Breast epithelium (tissue), 4 donors: Measurements from ENCODE around the gene OR6M1. TPM values are rescaled to one million over a fixed set of nuclear protein-coding genes. Genes with fewer than 3 reads are reported as not detected.

Experiments used
- DNase-seq, 2 donors: peaks; one replicate each; pipeline ENCODE4 v3.0.0-alpha.2; 2019; ENCODE audit warnings: low spot score in 2 of 2
- H3K27ac ChIP-seq, 2 donors: fragments of 200-600 bp; sonication (generic) in 1 of 2; one replicate each; pipeline ENCODE4 v1.5.1; 2016 to 2019; ENCODE audit warnings: mild to moderate bottlenecking in 1 of 2
- H3K27me3 ChIP-seq, 2 donors: fragments of 200-600 bp; sonication (generic) in 1 of 2; one replicate each; pipeline versions ENCODE4 v1.5.1 to v1.6.0; 2017 to 2019; ENCODE audit warnings: control low read depth in 1 of 2, mild to moderate bottlenecking in 1 of 2
- H3K36me3 ChIP-seq: fragments of 200-600 bp; one replicate; pipeline ENCODE4 v1.5.1; 2019
- H3K4me1 ChIP-seq, 2 donors: fragments of 200-600 bp; sonication (generic); one replicate each; pipeline ENCODE4 v1.5.1; 2016 to 2019; ENCODE audit warnings: control low read depth in 1 of 2
- H3K4me3 ChIP-seq, 3 donors: fragments of 200-600 bp; sonication (generic); 1 replicate in 2 of 3; 2 replicates in 1 of 3; pipeline ENCODE4 v1.5.1; 2016 to 2019; ENCODE audit warnings: mild to moderate bottlenecking in 3 of 3, moderate library complexity in 2 of 3
- H3K9me3 ChIP-seq, 2 donors: fragments of 200-600 bp; sonication (generic) in 1 of 2; one replicate each; pipeline ENCODE4 v1.5.1; 2016 to 2019; ENCODE audit warnings: control low read depth in 1 of 2
- POLR2A ChIP-seq: fragments of 450-650 bp; IDR thresholded peaks from one replicate; pipeline ENCODE4 v1.6.1; 2016; ENCODE audit warnings: antibody characterized with exemption, mild to moderate bottlenecking, moderate library complexity
- POLR2AphosphoS5 ChIP-seq, 3 donors: sonication (generic); formaldehyde crosslinking; IDR thresholded peaks; one replicate each; pipeline ENCODE4 v1.6.1; 2017; ENCODE audit warnings: antibody characterized with exemption in 3 of 3
- intact Hi-C: fragments of 100-400 bp; cut with DNase I; formaldehyde crosslinking; loops from one replicate; pipeline ENCODE4 v1.15.1; 2023; ENCODE audit warnings: low total_unique reads
- total RNA-seq, 3 donors: library from RNA; depleted of rRNA; stranded (reverse); fragments of >200 nt; gene quantifications; one replicate each; pipeline ENCODE4 v1.1.0, GENCODE V29; 2016
- TF ChIP-seq, protein P1 (sequence below), 3 donors: fragments of 450-650 bp; IDR thresholded peaks; one replicate each; pipeline ENCODE4 v1.5.1; 2016 to 2017; ENCODE audit warnings: antibody characterized with exemption in 3 of 3, mild to moderate bottlenecking in 3 of 3, moderate library complexity in 3 of 3

OR6M1 gene
- total RNA-seq, result not detected

DNA sequence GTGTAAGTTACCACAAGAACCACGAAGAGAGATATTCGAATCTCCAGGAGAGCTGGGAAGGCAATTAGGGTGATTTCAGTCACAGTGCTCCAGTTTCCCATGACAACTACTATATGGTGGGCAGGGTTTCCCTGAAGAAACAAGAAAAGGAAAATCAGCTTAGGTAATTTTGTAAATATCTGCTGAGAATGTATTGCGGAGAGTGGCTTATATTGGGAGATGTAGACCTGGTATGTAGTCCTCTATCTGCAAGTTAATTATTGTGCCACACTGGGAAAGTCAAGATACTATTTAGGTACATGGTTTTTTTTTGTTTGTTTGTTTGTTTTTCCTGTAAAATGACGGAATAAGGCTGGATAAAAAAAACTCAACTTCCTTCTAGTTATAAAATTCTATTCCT is at the start of gene OR6M1:
TSS of gene OR6M1 (minus strand) at position 101 of the 400 bp plus-strand sequence. CDS start at position 101, 0 bp downstream.
- Histone ChIP-seq H3K27ac (no peak within 1 kb of the TSS), H3K27me3 (no peaks in the 10 kb centered on the region), H3K36me3 (no peaks in the 10 kb centered on the region), H3K4me3 (no peak within 1 kb of the TSS), H3K4me1 (no peaks in the 10 kb centered on the region), H3K9me3 (no peaks in the 10 kb centered on the region)
- DNase-seq, result no peak
- intact Hi-C loops, result no loop called here
- TF ChIP-seq, protein P1, sequence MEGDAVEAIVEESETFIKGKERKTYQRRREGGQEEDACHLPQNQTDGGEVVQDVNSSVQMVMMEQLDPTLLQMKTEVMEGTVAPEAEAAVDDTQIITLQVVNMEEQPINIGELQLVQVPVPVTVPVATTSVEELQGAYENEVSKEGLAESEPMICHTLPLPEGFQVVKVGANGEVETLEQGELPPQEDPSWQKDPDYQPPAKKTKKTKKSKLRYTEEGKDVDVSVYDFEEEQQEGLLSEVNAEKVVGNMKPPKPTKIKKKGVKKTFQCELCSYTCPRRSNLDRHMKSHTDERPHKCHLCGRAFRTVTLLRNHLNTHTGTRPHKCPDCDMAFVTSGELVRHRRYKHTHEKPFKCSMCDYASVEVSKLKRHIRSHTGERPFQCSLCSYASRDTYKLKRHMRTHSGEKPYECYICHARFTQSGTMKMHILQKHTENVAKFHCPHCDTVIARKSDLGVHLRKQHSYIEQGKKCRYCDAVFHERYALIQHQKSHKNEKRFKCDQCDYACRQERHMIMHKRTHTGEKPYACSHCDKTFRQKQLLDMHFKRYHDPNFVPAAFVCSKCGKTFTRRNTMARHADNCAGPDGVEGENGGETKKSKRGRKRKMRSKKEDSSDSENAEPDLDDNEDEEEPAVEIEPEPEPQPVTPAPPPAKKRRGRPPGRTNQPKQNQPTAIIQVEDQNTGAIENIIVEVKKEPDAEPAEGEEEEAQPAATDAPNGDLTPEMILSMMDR (IDR thresholded peaks at IDR 0.05), result no peak
- TF ChIP-seq POLR2A (no peak), POLR2AphosphoS5 (IDR thresholded peaks at IDR 0.05) (no peak)

- TF ChIP-seq, protein P1 (IDR thresholded peaks at IDR 0.05), result no peak
- no peak for TF ChIP-seq POLR2AphosphoS5 (IDR thresholded peaks at IDR 0.05)
- TF ChIP-seq POLR2A, result no peak
- no peak overlapping the region for H3K4me3 ChIP-seq
- DNase-seq, result no peak
Observed at GRCh38 chr11:123853038-123853437, 46.9 kb upstream of the OR6M1 start.

DNA sequence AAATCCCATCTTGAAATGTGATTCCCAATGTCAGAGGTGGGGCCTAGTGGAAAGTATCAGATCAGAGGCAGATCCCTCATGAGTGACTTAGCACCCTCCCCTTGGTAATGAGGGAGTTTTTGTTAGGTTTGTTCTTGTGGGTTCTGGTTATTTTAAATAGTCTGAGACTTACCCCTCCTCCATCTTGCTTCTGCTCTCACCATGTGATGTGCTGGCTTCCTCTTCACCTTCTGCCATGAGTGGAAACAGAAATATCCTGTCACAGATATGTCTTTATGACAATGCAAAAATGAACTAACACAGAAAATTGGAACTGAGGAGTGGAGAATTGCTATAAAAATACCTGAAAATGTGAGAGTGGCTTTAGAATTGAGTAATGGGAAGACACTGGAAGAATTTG is 46.2 kb upstream of the OR6M1 start:
- intact Hi-C loops, result no loop called here

More at GRCh38 chr11:123853038-123853437, 46.9 kb upstream of the OR6M1 start:
- no peak overlapping the region for H3K27ac ChIP-seq
- peaks cover 0 to 10% of the 10 kb centered on the region in 2 donors for H3K9me3 ChIP-seq
- no peaks in the 10 kb centered on the region for H3K36me3 ChIP-seq
- no peaks in the 10 kb centered on the region for H3K27me3 ChIP-seq
- no peaks in the 10 kb centered on the region for H3K4me1 ChIP-seq
- intact Hi-C loops, result no loop called here

GRCh38 chr11:123851110-123851509 is 45.0 kb upstream of the OR6M1 start:
- intact Hi-C loops, result no loop called here

More for the DNA sequence above, 46.2 kb upstream of the OR6M1 start:
- DNase-seq, result no peak
- H3K27ac ChIP-seq, result no peak overlapping the region
- TF ChIP-seq, protein P1 (IDR thresholded peaks at IDR 0.05), result no peak
- TF ChIP-seq POLR2A (no peak), POLR2AphosphoS5 (IDR thresholded peaks at IDR 0.05) (no peak)
- H3K9me3 ChIP-seq, result peaks cover 0 to 10% of the 10 kb centered on the region in 2 donors
- no peaks in the 10 kb centered on the region for H3K27me3 ChIP-seq
- no peak overlapping the region for H3K4me3 ChIP-seq
- H3K36me3 ChIP-seq, result no peaks in the 10 kb centered on the region
- H3K4me1 ChIP-seq, result no peaks in the 10 kb centered on the region

DNA sequence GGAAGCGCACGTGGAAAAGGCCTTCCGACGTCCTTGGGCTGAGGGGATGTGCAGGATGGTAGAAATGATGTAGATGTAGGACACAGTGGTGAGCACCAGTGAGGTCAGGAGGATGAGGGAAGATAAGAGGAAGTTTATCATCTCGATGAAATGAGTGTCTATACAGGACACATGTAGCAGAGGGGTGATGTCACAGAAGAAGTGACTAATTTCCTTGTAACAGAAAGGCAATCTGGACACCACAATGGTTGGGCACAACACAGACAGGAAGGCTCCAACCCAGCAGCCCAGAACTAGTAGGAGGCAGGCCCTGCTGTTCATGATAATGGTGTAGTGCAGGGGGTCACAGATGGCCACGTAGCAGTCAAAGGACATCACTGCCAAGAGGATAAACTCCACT is 35.0 kb upstream of the OR6M1 start:
- TF ChIP-seq, protein P1 (IDR thresholded peaks at IDR 0.05), result no peak
- no peak for TF ChIP-seq POLR2A
- no peak for TF ChIP-seq POLR2AphosphoS5 (IDR thresholded peaks at IDR 0.05)
- intact Hi-C loops, result no loop called here
- H3K27me3 ChIP-seq, result no peaks in the 10 kb centered on the region
- DNase-seq, result no peak
- no peak overlapping the region for H3K4me3 ChIP-seq
- no peaks in the 10 kb centered on the region for H3K9me3 ChIP-seq
- no peak overlapping the region for H3K27ac ChIP-seq
- H3K4me1 ChIP-seq, result no peaks in the 10 kb centered on the region
- no peaks in the 10 kb centered on the region for H3K36me3 ChIP-seq

More at GRCh38 chr11:123851110-123851509, 45.0 kb upstream of the OR6M1 start:
- TF ChIP-seq, protein P1 (IDR thresholded peaks at IDR 0.05), result no peak
- no peak for TF ChIP-seq POLR2A
- no peak for TF ChIP-seq POLR2AphosphoS5 (IDR thresholded peaks at IDR 0.05)
- Histone ChIP-seq H3K4me1 (no peaks in the 10 kb centered on the region), H3K9me3 (peaks cover 0 to 3% of the 10 kb centered on the region in 2 donors), H3K4me3 (no peak overlapping the region), H3K27me3 (no peaks in the 10 kb centered on the region), H3K27ac (no peak overlapping the region), H3K36me3 (no peaks in the 10 kb centered on the region)
- no peak for DNase-seq
